HUES64 (cell line): ENCODE data around the gene RNASE8.

Experiments
- H3K27ac ChIP-seq: 2 replicates; pipeline ENCODE4 v1.7.0; 2013; ENCODE audit warnings: low read depth, low read length, inconsistent platforms
- H3K27me3 ChIP-seq: 2 replicates; pipeline ENCODE4 v1.6.1; 2013; ENCODE audit warnings: mild to moderate bottlenecking, low read length; ENCODE audit not compliant: insufficient read depth
- H3K36me3 ChIP-seq: 2 replicates; pipeline ENCODE4 v1.6.1; 2013; ENCODE audit warnings: mild to moderate bottlenecking, low read length; ENCODE audit not compliant: insufficient read depth
- H3K4me1 ChIP-seq: 2 replicates; pipeline ENCODE4 v1.6.1; 2013; ENCODE audit warnings: mild to moderate bottlenecking, low read length, moderate library complexity; ENCODE audit not compliant: insufficient read depth
- H3K4me3 ChIP-seq: 2 replicates; pipeline ENCODE4 v1.5.1; 2013; ENCODE audit warnings: mild to moderate bottlenecking, low read length, moderate library complexity
- H3K9ac ChIP-seq: 2 replicates; pipeline ENCODE4 v1.6.1; 2013; ENCODE audit warnings: mild to moderate bottlenecking, low read depth, low read length
- H3K9me3 ChIP-seq: 2 replicates; pipeline ENCODE4 v1.6.1; 2013; ENCODE audit warnings: low read depth, low read length; ENCODE audit not compliant: insufficient read depth
- WGBS: fragments of 150-250, 120-280 bp; methylation state at CpG from one replicate; pipeline ENCODE4 v1.1.7; 2013; ENCODE audit warnings: missing lambda C conversion rate; 5-methylcytosine and 5-hydroxymethylcytosine counted together

The RNASE8 gene

GRCh38 chr14:21077672-21078071 is 20.1 kb downstream of the RNASE8 start:
- Histone ChIP-seq H3K9ac (no peak overlapping the region), H3K36me3 (peaks cover 99% of the 10 kb centered on the region), H3K4me1 (peaks cover 4% of the 10 kb centered on the region), H3K4me3 (no peak overlapping the region), H3K9me3 (no peaks in the 10 kb centered on the region), H3K27me3 (no peaks in the 10 kb centered on the region), H3K27ac (no peak overlapping the region)
- 95% methylated on average over 2 of the region's 2 CpGs for WGBS

- H3K4me3 ChIP-seq, result no peak overlapping the region
- H3K4me1 ChIP-seq, result no peaks in the 10 kb centered on the region
- no peak overlapping the region for H3K27ac ChIP-seq
- H3K27me3 ChIP-seq, result no peaks in the 10 kb centered on the region
- no peaks in the 10 kb centered on the region for H3K9me3 ChIP-seq
- H3K36me3 ChIP-seq, result peaks cover 97% of the 10 kb centered on the region
- WGBS, result 98% methylated on average over 5 of the region's 5 CpGs
- H3K9ac ChIP-seq, result no peak overlapping the region
These were observed 20.7 kb downstream of the RNASE8 start for GRCh38 chr14:21078287-21078686.

GRCh38 chr14:21078726-21079125 is 21.1 kb downstream of the RNASE8 start:
- Histone ChIP-seq H3K27ac (no peak overlapping the region), H3K36me3 (peaks cover 94% of the 10 kb centered on the region), H3K9me3 (no peaks in the 10 kb centered on the region), H3K9ac (no peak overlapping the region), H3K4me3 (no peak overlapping the region), H3K27me3 (no peaks in the 10 kb centered on the region), H3K4me1 (no peaks in the 10 kb centered on the region)
- 97% methylated on average over 9 of the region's 10 CpGs for WGBS

GRCh38 chr14:21081521-21082142 is 24.0 kb downstream of the RNASE8 start:
- peaks cover 95% of the 10 kb centered on the region for H3K36me3 ChIP-seq
- H3K9me3 ChIP-seq, result no peaks in the 10 kb centered on the region
- H3K4me1 ChIP-seq, result no peaks in the 10 kb centered on the region; the same call in 1 of the 2 replicates
- no peak overlapping the region for H3K4me3 ChIP-seq
- 93% methylated on average over 30 of the region's 30 CpGs for WGBS
- H3K27me3 ChIP-seq, result no peaks in the 10 kb centered on the region
- H3K27ac ChIP-seq, result no peak overlapping the region
- no peak overlapping the region for H3K9ac ChIP-seq

GRCh38 chr14:21083565-21084325 is 26.1 kb downstream of the RNASE8 start:
- Histone ChIP-seq H3K9me3 (no peaks in the 10 kb centered on the region), H3K9ac (no peak overlapping the region), H3K27me3 (no peaks in the 10 kb centered on the region), H3K36me3 (peaks cover 88% of the 10 kb centered on the region), H3K27ac (no peak overlapping the region), H3K4me1 (peaks cover 3% of the 10 kb centered on the region; the same call in 1 of the 2 replicates), H3K4me3 (no peak overlapping the region)
- 97% methylated on average over 11 of the region's 11 CpGs for WGBS

GRCh38 chr14:21084396-21084795 is 26.8 kb downstream of the RNASE8 start:
- H3K4me1 ChIP-seq, result peaks cover 3% of the 10 kb centered on the region; the same call in 1 of the 2 replicates
- WGBS, result 91% methylated on average over 2 of the region's 2 CpGs
- H3K36me3 ChIP-seq, result peaks cover 88% of the 10 kb centered on the region
- H3K9me3 ChIP-seq, result no peaks in the 10 kb centered on the region
- H3K4me3 ChIP-seq, result no peak overlapping the region
- no peaks in the 10 kb centered on the region for H3K27me3 ChIP-seq
- no peak overlapping the region for H3K27ac ChIP-seq
- H3K9ac ChIP-seq, result no peak overlapping the region

GRCh38 chr14:21084998-21085853 is 27.6 kb downstream of the RNASE8 start:
- Histone ChIP-seq H3K36me3 (peaks cover 88% of the 10 kb centered on the region), H3K9ac (no peak overlapping the region), H3K4me1 (peaks cover 3% of the 10 kb centered on the region; the same call in 1 of the 2 replicates), H3K9me3 (no peaks in the 10 kb centered on the region), H3K4me3 (no peak overlapping the region), H3K27ac (no peak overlapping the region), H3K27me3 (no peaks in the 10 kb centered on the region)
- 95% methylated on average over 17 of the region's 17 CpGs for WGBS

GRCh38 chr14:21086908-21087293 is 29.3 kb downstream of the RNASE8 start:
- Histone ChIP-seq H3K27me3 (no peaks in the 10 kb centered on the region), H3K4me1 (peaks cover 3% of the 10 kb centered on the region; the same call in 1 of the 2 replicates), H3K4me3 (no peak overlapping the region), H3K27ac (peak overlapping the region; percentile 57), H3K9ac (no peak overlapping the region), H3K9me3 (no peaks in the 10 kb centered on the region), H3K36me3 (peaks cover 88% of the 10 kb centered on the region)
- 93% methylated on average over 4 of the region's 4 CpGs for WGBS

- Histone ChIP-seq H3K36me3 (peaks cover 87% of the 10 kb centered on the region), H3K27ac (peak overlapping the region; percentile 57), H3K9ac (no peak overlapping the region), H3K4me1 (peaks cover 3% of the 10 kb centered on the region; the same call in 1 of the 2 replicates), H3K27me3 (no peaks in the 10 kb centered on the region), H3K9me3 (no peaks in the 10 kb centered on the region), H3K4me3 (no peak overlapping the region)
- WGBS, result 63% methylated on average over 19 of the region's 19 CpGs
These were observed 29.9 kb downstream of the RNASE8 start for GRCh38 chr14:21087294-21088091.

- Histone ChIP-seq H3K27ac (no peak overlapping the region), H3K36me3 (peaks cover 90% of the 10 kb centered on the region), H3K4me1 (peaks cover 12% of the 10 kb centered on the region), H3K27me3 (no peaks in the 10 kb centered on the region), H3K4me3 (no peak overlapping the region), H3K9me3 (no peaks in the 10 kb centered on the region), H3K9ac (no peak overlapping the region)
- WGBS, result 94% methylated on average over 4 of the region's 4 CpGs
These were observed 31.1 kb downstream of the RNASE8 start for GRCh38 chr14:21088687-21089086.
